Lung (tissue), 12 donors: ENCODE results near the gene JMJD7. TPM values are rescaled to one million over a fixed set of nuclear protein-coding genes. Genes with fewer than 3 reads are reported as not detected.

Experiments
- ATAC-seq: fragments of 200-7000 bp; cut with Tn5 transposase; one replicate; pipeline ENCODE4 v1.9.1; 2020; ENCODE audit warnings: moderate number of reproducible peaks; ENCODE audit not compliant: insufficient read depth, low FRiP score
- DNase-seq, 3 donors: peaks; one replicate each; pipeline ENCODE4 v3.0.0-alpha.2; 2013 to 2017
- H3K27ac ChIP-seq, 2 donors: one replicate each; pipeline ENCODE4 v1.5.1; 2013; ENCODE audit warnings: mild to moderate bottlenecking in 2 of 2, moderate library complexity in 2 of 2, control low read depth in 1 of 2, inconsistent platforms in 1 of 2, low read depth in 1 of 2, low read length in 1 of 2
- H3K27me3 ChIP-seq, 3 donors: one replicate each; pipeline ENCODE4 v1.5.1; 2013; ENCODE audit warnings: low read length in 2 of 3; ENCODE audit not compliant: control insufficient read depth in 3 of 3, insufficient read depth in 3 of 3
- H3K36me3 ChIP-seq, 4 donors: one replicate each; pipeline ENCODE4 v1.5.1; 2013; ENCODE audit warnings: low read length in 4 of 4, mild to moderate bottlenecking in 1 of 4, moderate library complexity in 1 of 4; ENCODE audit not compliant: control insufficient read depth in 4 of 4, insufficient read depth in 4 of 4
- H3K4me1 ChIP-seq, 5 donors: one replicate each; pipeline ENCODE4 v1.5.1; 2013; ENCODE audit warnings: low read length in 5 of 5, mild to moderate bottlenecking in 2 of 5, moderate library complexity in 1 of 5; ENCODE audit not compliant: control insufficient read depth in 5 of 5, insufficient read depth in 5 of 5
- H3K4me3 ChIP-seq: one replicate; pipeline ENCODE4 v1.5.1; 2013; ENCODE audit warnings: mild to moderate bottlenecking, control low read depth, moderate library complexity
- H3K9ac ChIP-seq, 2 donors: one replicate each; pipeline ENCODE4 v1.5.1; 2013; ENCODE audit warnings: low read length in 2 of 2, control low read depth in 1 of 2; ENCODE audit not compliant: insufficient read depth in 1 of 2
- H3K9me3 ChIP-seq, 4 donors: one replicate each; pipeline ENCODE4 v1.5.1; 2013; ENCODE audit warnings: low read length in 3 of 4, mild to moderate bottlenecking in 1 of 4, moderate library complexity in 1 of 4; ENCODE audit not compliant: control insufficient read depth in 4 of 4, insufficient read depth in 3 of 4
- CTCF ChIP-seq: IDR thresholded peaks from 2 replicates; pipeline ENCODE4 v1.5.1; 2012; ENCODE audit warnings: mild to moderate bottlenecking; ENCODE audit errors: control extremely low read depth, extremely low read depth
- WGBS, 2 donors: extraction: QIAGEN DNeasy Blood & Tissue Kit; methylation state at CpG; one replicate each; pipeline ENCODE4 v1.1.7; 2013; 5-methylcytosine and 5-hydroxymethylcytosine counted together
- polyA plus RNA-seq, 2 donors: library from polyadenylated mRNA; stranded (reverse); fragments of 200-250 nt; gene quantifications; one replicate each; pipeline ENCODE4 v1.2.1, GENCODE V29; 2013
- total RNA-seq, 2 donors: library from RNA; depleted of rRNA in 1 of 2; stranded (reverse); fragments of >200 nt in 1 of 2; gene quantifications; one replicate each; pipeline ENCODE4 v1.2.1, GENCODE V29; 2014 to 2021
- donor health status: control.
- donor health status: control.
- donor health status: Bipolar disorder and iron deficiency.
- donor health status: healthy.
- donor health status: DM: yes; HTN: yes; CAD: no.

The JMJD7 gene
- total and polyA plus RNA-seq, 4 donors, result 13.2 to 28.1 (median 21.3) TPM

- H3K27ac ChIP-seq, result no peak overlapping the region
- H3K36me3 ChIP-seq, result peaks cover 0 to 28% (median 14%) of the 10 kb centered on the region in 4 donors
- WGBS, 2 donors, result 46 to 60% methylated on average over 11 of the region's 11 CpGs
- no peaks in the 10 kb centered on the region for H3K27me3 ChIP-seq
- no peak overlapping the region for H3K4me3 ChIP-seq
- ATAC-seq (no peak), DNase-seq (no peak)
- no peaks in the 10 kb centered on the region for H3K9me3 ChIP-seq
- H3K4me1 ChIP-seq, result peaks cover 0 to 64% (median 2%) of the 10 kb centered on the region in 5 donors
- H3K9ac ChIP-seq, result no peak overlapping the region
- no peak for TF ChIP-seq CTCF
These were observed 23.3 kb downstream of the JMJD7 start for GRCh38 chr15:41851167-41851523.

DNA sequence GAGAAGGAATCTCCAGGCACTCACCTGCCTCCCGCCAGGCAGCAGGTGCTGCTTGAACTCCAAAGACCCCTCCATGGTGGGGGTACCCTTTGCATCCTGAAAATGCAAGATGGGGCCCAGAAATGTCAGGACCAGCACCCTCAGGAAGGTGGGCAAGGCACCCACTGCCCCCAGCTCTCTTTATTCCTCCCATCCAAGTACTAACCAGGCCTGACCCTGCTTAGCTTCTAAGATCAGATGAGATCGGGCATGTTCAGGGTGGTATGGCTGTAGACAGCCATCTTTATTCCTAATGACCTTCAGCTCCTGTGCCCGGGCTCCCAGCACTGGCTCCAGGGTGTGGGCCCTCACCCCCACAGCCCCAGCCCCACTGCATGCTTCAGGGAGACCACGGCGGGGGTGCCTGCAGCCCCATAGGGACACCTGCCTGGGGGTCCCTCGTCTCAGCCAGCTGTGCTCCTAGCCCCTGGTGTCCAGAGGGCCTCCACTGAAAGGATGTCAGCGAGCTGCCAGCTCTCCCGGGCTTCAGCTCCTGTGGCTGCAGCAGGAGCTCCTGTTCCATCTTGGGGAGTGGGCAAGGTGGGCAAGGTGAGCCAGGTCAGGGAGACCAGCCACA, 24.0 kb downstream of the JMJD7 start:
- DNase-seq (no peak), ATAC-seq (no peak)
- no peaks in the 10 kb centered on the region for H3K9me3 ChIP-seq
- no peak for TF ChIP-seq CTCF
- no peak overlapping the region for H3K9ac ChIP-seq
- H3K36me3 ChIP-seq, result peaks cover 0 to 21% (median 9%) of the 10 kb centered on the region in 4 donors
- WGBS, 2 donors, result 84 to 91% methylated on average over 8 of the region's 8 CpGs
- peaks cover 0 to 64% (median 2%) of the 10 kb centered on the region in 5 donors for H3K4me1 ChIP-seq
- no peaks in the 10 kb centered on the region for H3K27me3 ChIP-seq
- H3K27ac ChIP-seq, result no peak overlapping the region
- no peak overlapping the region for H3K4me3 ChIP-seq

DNA sequence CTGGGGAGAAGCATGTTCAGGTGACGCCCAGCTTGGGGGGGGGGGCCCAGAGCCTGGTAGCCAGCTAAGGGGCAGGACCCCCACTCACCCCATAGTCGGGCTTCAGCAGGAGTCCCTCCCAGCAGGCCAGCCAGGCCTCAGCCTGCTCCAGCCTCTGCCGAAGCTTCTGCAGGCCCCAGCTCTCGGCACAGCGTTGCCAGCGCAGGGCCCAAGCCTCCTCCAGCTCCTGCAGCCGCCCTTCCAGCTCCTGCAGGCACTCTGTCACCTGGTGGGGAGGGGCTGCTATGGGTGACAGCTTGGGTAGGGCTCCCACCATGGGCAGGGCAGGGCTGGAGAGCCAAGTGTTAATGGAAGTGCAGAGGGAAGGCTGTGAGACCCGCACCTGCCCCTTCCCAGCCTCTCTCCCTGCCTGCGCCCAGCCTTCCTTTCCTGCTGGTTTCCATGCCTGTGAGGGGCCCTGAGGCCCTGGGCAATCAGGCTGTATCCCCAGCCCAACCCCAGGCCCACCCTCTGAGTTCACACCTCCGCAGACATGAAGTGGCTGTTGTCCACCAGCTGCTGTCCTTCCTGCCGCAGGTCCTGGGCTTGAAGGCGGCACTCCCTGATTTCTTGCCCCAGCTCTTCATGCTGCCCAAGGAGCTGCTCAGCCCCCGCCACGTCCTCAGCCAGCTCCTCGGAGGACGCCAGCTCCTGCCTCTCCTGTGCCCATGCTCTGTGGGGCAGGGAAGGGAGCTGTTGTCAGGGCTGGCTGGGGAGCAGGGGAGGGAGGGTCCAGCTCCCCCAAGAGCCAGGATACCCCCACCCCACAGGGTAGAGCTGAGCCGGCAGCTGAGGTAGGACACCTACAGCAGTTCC, 25.1 kb downstream of the JMJD7 start:
- WGBS, 2 donors, result 69 to 87% methylated on average over 17 of the region's 17 CpGs
- no peak overlapping the region for H3K27ac ChIP-seq
- H3K9me3 ChIP-seq, result no peaks in the 10 kb centered on the region
- peaks cover 0 to 11% (median 3%) of the 10 kb centered on the region in 4 donors for H3K36me3 ChIP-seq
- peaks cover 0 to 64% (median 2%) of the 10 kb centered on the region in 5 donors for H3K4me1 ChIP-seq
- no peak for TF ChIP-seq CTCF
- no peak overlapping the region for H3K4me3 ChIP-seq
- no peak overlapping the region for H3K9ac ChIP-seq
- ATAC-seq (no peak), DNase-seq (peak; percentile 71 to 80 (median 76))
- no peaks in the 10 kb centered on the region for H3K27me3 ChIP-seq
